CD4-positive, CD25-positive, alpha-beta regulatory T cell (primary cell): ENCODE measurements around the gene GALNS. TPM values are rescaled to one million over a fixed set of nuclear protein-coding genes. Genes with fewer than 3 reads are reported as not detected.
A peak's percentile ranks its signal among the peaks of the same experiment; 100 is the strongest.
"Not testable (repeated sequence)": the region's sequence is repeated elsewhere in the genome, so short reads cannot be mapped to it uniquely, and the experiment has no call there.

ENCODE experiments used
- ATAC-seq, 2 donors: fragments of 150-1000 bp; cut with Tn5 transposase; one replicate each; pipeline ENCODE4 v1.10.0; 2021; ENCODE audit warnings: low read depth in 2 of 2, moderate number of reproducible peaks in 2 of 2, moderate library complexity in 1 of 2
- DNase-seq, 3 donors: peaks; one replicate each; pipeline versions ENCODE4 v3.0.0 to v3.0.0-alpha.2; 2012 to 2022; ENCODE audit warnings: mixed read lengths in 1 of 3
- H3K27ac ChIP-seq: one replicate; pipeline ENCODE4 v1.7.0; 2013; ENCODE audit warnings: mild to moderate bottlenecking, low read length; ENCODE audit not compliant: insufficient read depth, poor library complexity, severe bottlenecking
- H3K27me3 ChIP-seq: one replicate; pipeline ENCODE4 v1.7.0; 2013; ENCODE audit warnings: low read length; ENCODE audit not compliant: control insufficient read depth, insufficient read depth
- H3K36me3 ChIP-seq: one replicate; pipeline ENCODE4 v1.7.0; 2013; ENCODE audit warnings: mild to moderate bottlenecking, low read length, moderate library complexity; ENCODE audit not compliant: control insufficient read depth, insufficient read depth
- H3K4me1 ChIP-seq: 2 replicates; pipeline ENCODE4 v1.7.0; 2013; ENCODE audit warnings: mild to moderate bottlenecking, low read length; ENCODE audit not compliant: insufficient read depth, control insufficient read depth, poor library complexity, severe bottlenecking
- H3K4me3 ChIP-seq: one replicate; pipeline ENCODE4 v1.7.0; 2013; ENCODE audit warnings: low read depth, mild to moderate bottlenecking, low read length, moderate library complexity
- H3K9me3 ChIP-seq, 2 experiments: 1 replicate in 1 of 2; 2 replicates in 1 of 2; pipeline ENCODE4 v1.7.0; 2013; ENCODE audit warnings: low read length in 2 of 2, mild to moderate bottlenecking in 1 of 2, moderate library complexity in 1 of 2; ENCODE audit not compliant: control insufficient read depth in 2 of 2
- H3K27ac Mint-ChIP-seq, 3 donors: one replicate each; pipeline ENCODE4 v1.8.0; 2020 to 2022; ENCODE audit warnings: mild to moderate bottlenecking in 3 of 3, mixed read lengths in 3 of 3, moderate library complexity in 2 of 3
- H3K27me3 Mint-ChIP-seq: one replicate; pipeline ENCODE4 v1.8.0; 2022; ENCODE audit warnings: mild to moderate bottlenecking, mixed read lengths
- H3K36me3 Mint-ChIP-seq: one replicate; pipeline ENCODE4 v1.8.0; 2020; ENCODE audit warnings: mixed read lengths
- H3K4me1 Mint-ChIP-seq, 4 donors: one replicate each; pipeline ENCODE4 v1.8.0; 2020 to 2022; ENCODE audit warnings: mixed read lengths in 4 of 4, mild to moderate bottlenecking in 1 of 4
- H3K4me3 Mint-ChIP-seq, 4 donors: one replicate each; pipeline ENCODE4 v1.8.0; 2020 to 2022; ENCODE audit warnings: mild to moderate bottlenecking in 4 of 4, mixed read lengths in 4 of 4, moderate library complexity in 3 of 4
- H3K9me3 Mint-ChIP-seq, 7 donors: one replicate each; pipeline ENCODE4 v1.8.0; 2020 to 2022; ENCODE audit warnings: mixed read lengths in 7 of 7, mild to moderate bottlenecking in 3 of 7, moderate library complexity in 2 of 7
- polyA plus RNA-seq, 4 donors: library from polyadenylated mRNA; unstranded; fragments of 300-500 nt; fragmentation: Illumina TruSeq; gene quantifications; one replicate each; pipeline ENCODE4 v1.2.3, GENCODE V29; 2021
- total RNA-seq: library from RNA; stranded (reverse); gene quantifications from one replicate; pipeline ENCODE4 v1.2.3, GENCODE V29; 2022

The GALNS gene
- total and polyA plus RNA-seq, 5 donors from 2014 or later, result 8.1 to 63.1 (median 12.5) TPM

DNA sequence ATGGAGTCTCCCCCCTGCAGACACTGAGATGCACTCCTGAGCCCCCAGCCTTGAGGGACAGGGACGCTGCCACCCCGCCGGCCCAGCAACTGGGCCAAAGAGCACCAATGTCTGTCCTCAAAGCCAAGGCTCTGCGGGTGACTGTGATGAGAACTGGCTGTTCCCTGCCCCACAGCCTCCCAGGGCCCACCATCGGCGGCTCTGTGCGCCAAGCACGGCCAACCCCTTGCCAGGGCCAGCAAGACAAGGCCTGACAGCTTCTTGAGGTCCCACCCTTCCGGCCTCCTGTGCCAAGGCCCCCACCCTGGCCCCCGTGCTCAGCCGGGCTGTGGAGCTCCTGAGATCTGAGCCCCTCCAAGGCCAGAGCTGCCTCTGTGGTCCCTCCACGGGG lies 43.9 kb upstream of the GALNS start:
- no peak for ATAC-seq
- H3K36me3 ChIP-seq, result no peaks in the 10 kb centered on the region
- no peak overlapping the region for H3K4me3 ChIP-seq
- Mint-ChIP-seq H3K4me3 (no peak overlapping the region), H3K27me3 (no peaks in the 10 kb centered on the region), H3K36me3 (no peaks in the 10 kb centered on the region), H3K27ac (no peak overlapping the region), H3K4me1 (no peaks in the 10 kb centered on the region), H3K9me3 (no peaks in the 10 kb centered on the region)
- no peaks in the 10 kb centered on the region for H3K4me1 ChIP-seq
- H3K27me3 ChIP-seq, result no peaks in the 10 kb centered on the region
- H3K9me3 ChIP-seq, result no peaks in the 10 kb centered on the region
- no peak overlapping the region for H3K27ac ChIP-seq
- DNase-seq, result no peak

DNA sequence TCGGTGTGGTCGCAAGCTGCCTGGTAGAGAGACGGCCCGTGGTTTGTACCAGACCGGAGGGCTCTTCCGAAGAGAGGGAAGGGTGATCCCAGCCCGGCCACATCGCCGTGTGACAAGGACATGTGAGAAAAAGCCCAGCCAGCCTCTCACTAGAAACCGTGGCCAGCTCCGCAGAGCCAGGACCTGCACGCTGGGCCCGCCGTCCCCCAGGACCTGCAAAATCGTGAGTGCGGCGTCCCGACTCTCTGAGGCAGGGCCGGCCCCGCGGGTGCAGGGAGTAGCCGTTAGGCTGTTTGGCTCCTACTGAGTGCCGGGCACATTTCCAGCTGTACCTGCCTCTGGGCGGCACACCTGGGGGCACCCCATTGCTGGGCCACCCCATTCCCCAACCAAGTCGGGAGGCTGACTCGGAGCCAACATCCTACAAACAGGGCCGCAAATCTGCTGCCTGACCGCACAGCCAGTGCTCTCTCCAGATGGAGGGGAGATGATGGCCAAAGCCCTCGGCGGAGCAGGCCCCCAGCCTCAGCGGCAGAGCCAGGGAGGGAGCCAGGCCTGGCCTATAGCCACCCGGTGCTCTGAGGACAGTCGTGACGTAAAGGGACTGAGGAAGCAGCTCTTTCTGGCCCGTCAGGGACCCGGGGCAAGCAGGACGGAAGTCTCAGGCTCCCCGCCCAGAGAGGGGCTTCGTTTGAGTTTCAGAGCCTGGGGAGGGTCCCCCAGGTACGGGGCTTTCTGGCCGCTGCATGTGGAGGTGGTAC lies 43.3 kb upstream of the GALNS start:
- ATAC-seq, result no peak
- Mint-ChIP-seq H3K27ac (no peak overlapping the region), H3K4me1 (no peaks in the 10 kb centered on the region), H3K4me3 (no peak overlapping the region), H3K27me3 (no peaks in the 10 kb centered on the region), H3K36me3 (no peaks in the 10 kb centered on the region), H3K9me3 (no peaks in the 10 kb centered on the region)
- DNase-seq, result no peak
- Histone ChIP-seq H3K9me3 (no peaks in the 10 kb centered on the region), H3K4me3 (no peak overlapping the region), H3K27me3 (no peaks in the 10 kb centered on the region), H3K27ac (no peak overlapping the region), H3K4me1 (no peaks in the 10 kb centered on the region), H3K36me3 (no peaks in the 10 kb centered on the region)

DNA sequence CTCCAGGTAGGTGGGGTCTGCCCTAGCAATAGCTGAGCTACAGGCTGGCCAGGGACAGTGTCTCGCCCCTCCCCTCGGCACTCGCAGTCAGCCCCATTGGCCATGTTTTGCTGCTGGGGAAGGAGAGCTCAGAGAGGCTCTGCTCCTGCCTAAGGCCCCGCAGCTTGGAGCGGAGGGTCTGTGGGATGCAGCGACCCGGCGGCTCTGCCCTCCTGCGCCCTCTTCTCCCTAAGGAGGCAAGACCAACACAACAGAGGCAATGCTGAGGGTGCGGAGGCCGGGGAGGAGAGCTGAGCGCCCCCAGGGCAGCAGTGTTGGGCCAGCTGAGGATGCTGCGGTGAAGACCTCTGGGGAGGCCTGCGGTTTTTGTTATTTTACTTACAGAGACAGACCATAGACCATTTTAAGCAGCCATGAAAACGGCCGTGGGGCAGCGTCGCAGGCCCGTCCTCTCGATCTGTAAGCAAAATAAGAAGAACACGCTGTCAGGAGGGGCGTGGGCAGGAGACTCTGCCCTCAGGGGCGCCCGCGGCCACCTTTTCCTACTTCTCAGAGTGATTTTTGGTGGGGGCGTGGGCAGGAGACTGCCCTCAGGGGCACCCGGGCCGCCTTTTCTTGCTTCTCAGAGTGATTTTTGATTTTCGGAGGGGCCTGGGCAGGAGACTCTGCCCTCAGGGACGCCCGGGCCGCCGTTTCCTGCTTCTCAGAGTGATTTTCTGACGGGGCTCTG lies 41.1 kb upstream of the GALNS start:
- Histone ChIP-seq H3K27ac (no peak overlapping the region), H3K4me3 (no peak overlapping the region), H3K36me3 (no peaks in the 10 kb centered on the region), H3K9me3 (no peaks in the 10 kb centered on the region), H3K27me3 (no peaks in the 10 kb centered on the region), H3K4me1 (no peaks in the 10 kb centered on the region)
- ATAC-seq (no peak), DNase-seq (no peak)
- Mint-ChIP-seq H3K27me3 (no peaks in the 10 kb centered on the region), H3K36me3 (no peaks in the 10 kb centered on the region), H3K4me3 (no peak overlapping the region), H3K27ac (peak overlapping the region in 1 of 3 donors; percentile 43), H3K4me1 (no peaks in the 10 kb centered on the region), H3K9me3 (no peaks in the 10 kb centered on the region)

- H3K9me3 ChIP-seq, result no peaks in the 10 kb centered on the region
- H3K27ac Mint-ChIP-seq, result no peak overlapping the region
- H3K27me3 ChIP-seq, result no peaks in the 10 kb centered on the region
- DNase-seq (no peak), ATAC-seq (no peak)
- H3K4me1 Mint-ChIP-seq, result no peaks in the 10 kb centered on the region
- no peaks in the 10 kb centered on the region for H3K36me3 ChIP-seq
- no peak overlapping the region for H3K27ac ChIP-seq
- no peaks in the 10 kb centered on the region for H3K4me1 ChIP-seq
- no peaks in the 10 kb centered on the region for H3K27me3 Mint-ChIP-seq
- no peak overlapping the region for H3K4me3 Mint-ChIP-seq
- no peak overlapping the region for H3K4me3 ChIP-seq
- no peaks in the 10 kb centered on the region for H3K36me3 Mint-ChIP-seq
- no peaks in the 10 kb centered on the region for H3K9me3 Mint-ChIP-seq
Measured at GRCh38 chr16:88896238-88897070, 39.7 kb upstream of the GALNS start.

DNA sequence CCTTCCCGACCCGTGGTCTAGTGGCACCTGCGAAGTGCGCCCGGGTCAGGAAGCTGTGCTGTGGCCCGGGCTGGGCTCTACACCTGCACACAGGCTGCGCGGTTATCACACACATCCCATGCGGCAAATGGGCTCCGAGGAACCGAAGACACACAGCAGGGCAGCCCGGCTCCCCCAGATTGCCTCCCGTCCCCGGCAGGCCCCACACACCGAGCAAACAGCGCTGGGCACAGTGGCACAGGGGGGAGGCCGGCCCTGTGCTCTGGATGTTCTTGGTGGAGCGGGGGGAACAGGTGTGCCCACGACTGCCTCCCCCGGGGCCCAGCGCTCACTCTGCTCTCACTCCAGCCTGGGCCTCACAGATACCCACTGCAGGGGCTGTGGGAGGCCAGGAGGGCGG lies 38.6 kb upstream of the GALNS start:
- no peak for DNase-seq
- Histone ChIP-seq H3K27ac (no peak overlapping the region), H3K4me3 (no peak overlapping the region), H3K27me3 (no peaks in the 10 kb centered on the region), H3K9me3 (no peaks in the 10 kb centered on the region), H3K36me3 (no peaks in the 10 kb centered on the region), H3K4me1 (no peaks in the 10 kb centered on the region)
- Mint-ChIP-seq H3K4me3 (no peak overlapping the region), H3K27ac (no peak overlapping the region), H3K27me3 (no peaks in the 10 kb centered on the region), H3K36me3 (no peaks in the 10 kb centered on the region), H3K9me3 (no peaks in the 10 kb centered on the region), H3K4me1 (no peaks in the 10 kb centered on the region)
- no peak for ATAC-seq

GRCh38 chr16:88894681-88895300 lies 38.0 kb upstream of the GALNS start:
- Mint-ChIP-seq H3K4me1 (no peaks in the 10 kb centered on the region), H3K36me3 (no peaks in the 10 kb centered on the region), H3K9me3 (no peaks in the 10 kb centered on the region), H3K27ac (no peak overlapping the region), H3K27me3 (no peaks in the 10 kb centered on the region), H3K4me3 (no peak overlapping the region)
- Histone ChIP-seq H3K27ac (no peak overlapping the region), H3K9me3 (no peaks in the 10 kb centered on the region), H3K4me3 (no peak overlapping the region), H3K36me3 (no peaks in the 10 kb centered on the region), H3K27me3 (no peaks in the 10 kb centered on the region), H3K4me1 (no peaks in the 10 kb centered on the region)
- ATAC-seq, result no peak
- no peak for DNase-seq

GRCh38 chr16:88894266-88894665 lies 37.5 kb upstream of the GALNS start:
- not testable (repeated sequence) for H3K4me3 ChIP-seq, H3K27me3 ChIP-seq, H3K27me3 Mint-ChIP-seq, ATAC-seq, H3K4me3 Mint-ChIP-seq, DNase-seq, H3K4me1 ChIP-seq, H3K4me1 Mint-ChIP-seq, H3K36me3 Mint-ChIP-seq, H3K36me3 ChIP-seq, H3K9me3 Mint-ChIP-seq, H3K9me3 ChIP-seq, H3K27ac Mint-ChIP-seq, H3K27ac ChIP-seq
